K562 (cell line): ENCODE results near the gene OBSCN. TPM values are rescaled to one million over a fixed set of nuclear protein-coding genes. Genes with fewer than 3 reads are reported as not detected.

Experiments
- ATAC-seq: fragments of 200-7000 bp; cut with Tn5 transposase; 3 replicates; pipeline ENCODE4 v1.9.1; 2020; ENCODE audit warnings: moderate library complexity
- BruUV-seq: library from RNA; stranded (reverse); fragments of 400-500 nt; replicated peaks from 2 replicates; lab custom pipeline; 2021; lab: Mats Ljungman, UMichigan
- CTCF ChIA-PET: fragments of 300-600 bp; formaldehyde crosslinking; extraction: SDS; loops from one replicate; lab custom pipeline; 2021; ENCODE audit warnings: low intra/inter-chr PET ratio; lab: Yijun Ruan, JAX
- POLR2A ChIA-PET: fragments of 300-600, 350-650 bp; sonication (Branson Sonifier 250); formaldehyde crosslinking; extraction: SDS; loops from one replicate; lab custom pipeline; 2021; ENCODE audit warnings: antibody characterized with exemption, inconsistent platforms; lab: Yijun Ruan, JAX
- DNase-seq, 4 experiments: peaks; one replicate each; pipeline versions ENCODE4 v3.0.0 to v3.0.0-alpha.2; 2011 to 2018; ENCODE audit warnings: low spot score in 3 of 4, mixed read lengths in 3 of 4; ENCODE audit errors: extremely low read depth in 1 of 4
- FAIRE-seq: peaks from 2 replicates; lab custom pipeline; 2011; peaks lifted over from hg19 to GRCh38; lab: Jason Lieb, UNC
- H2AFZ ChIP-seq: 2 replicates; pipeline ENCODE4 v1.6.0; 2011; ENCODE audit warnings: low read depth, low read length, control low read depth, inconsistent platforms
- H3K27ac ChIP-seq: fragments of 200-600 bp; 3 replicates; pipeline ENCODE4 v1.8.0; 2011; ENCODE audit warnings: low read depth, mild to moderate bottlenecking, control low read depth, inconsistent platforms, low read length, moderate library complexity, mixed read lengths; ENCODE audit errors: extremely low read depth
- H3K27me3 ChIP-seq, 2 experiments: fragments of 300-600 bp in 1 of 2; 2 replicates in 1 of 2; 3 replicates in 1 of 2; pipeline versions ENCODE4 v1.6.0 to v1.8.0; 2011; ENCODE audit warnings: inconsistent platforms in 2 of 2, low read length in 2 of 2, mild to moderate bottlenecking in 1 of 2, mixed read lengths in 1 of 2, moderate library complexity in 1 of 2; ENCODE audit not compliant: control insufficient read depth in 2 of 2, insufficient read depth in 2 of 2
- H3K36me3 ChIP-seq: fragments of 300-600 bp; 3 replicates; pipeline ENCODE4 v1.8.0; 2011; ENCODE audit warnings: mild to moderate bottlenecking, low read length, inconsistent platforms; ENCODE audit not compliant: control insufficient read depth, insufficient read depth
- H3K4me1 ChIP-seq, 2 experiments: fragments of 200-600 bp in 1 of 2; replicated peaks in 1 of 2; 2 replicates in 1 of 2; 3 replicates in 1 of 2; pipeline versions ENCODE4 v1.5.1 to v1.8.0; 2011; ENCODE audit warnings: inconsistent platforms in 2 of 2, low read length in 2 of 2, mild to moderate bottlenecking in 1 of 2, mixed read lengths in 1 of 2, moderate library complexity in 1 of 2; ENCODE audit not compliant: control insufficient read depth in 2 of 2, insufficient read depth in 2 of 2
- H3K4me2 ChIP-seq: 2 replicates; pipeline ENCODE4 v1.6.1; 2011; ENCODE audit warnings: low read length, control low read depth, inconsistent platforms, mixed read lengths; ENCODE audit not compliant: insufficient read depth
- H3K4me3 ChIP-seq: fragments of 200-600 bp; sonication (generic), shearing (Covaris generic); 2 replicates; pipeline ENCODE4 v1.5.1; 2016; ENCODE audit warnings: control low read depth, inconsistent platforms
- H3K79me2 ChIP-seq: fragments of 200-600 bp; 3 replicates; pipeline ENCODE4 v1.8.0; 2011; ENCODE audit warnings: low read length, inconsistent platforms; ENCODE audit not compliant: control insufficient read depth, insufficient read depth
- H3K9ac ChIP-seq, 2 experiments: 2 replicates each; pipeline versions ENCODE4 v1.6.0 to v1.6.1; 2011; ENCODE audit warnings: low read depth in 2 of 2, low read length in 2 of 2, control low read depth in 1 of 2, inconsistent platforms in 1 of 2, mild to moderate bottlenecking in 1 of 2, mixed read lengths in 1 of 2; ENCODE audit not compliant: insufficient read depth in 1 of 2
- H3K9me1 ChIP-seq: one replicate; pipeline ENCODE4 v1.6.0; 2011; ENCODE audit warnings: inconsistent platforms, mild to moderate bottlenecking, low read length, moderate library complexity; ENCODE audit not compliant: control insufficient read depth, insufficient read depth
- H3K9me3 ChIP-seq: replicated peaks from 2 replicates; pipeline ENCODE4 v1.5.1; 2011; ENCODE audit warnings: low read depth, low read length, inconsistent platforms; ENCODE audit not compliant: control insufficient read depth, insufficient read depth
- H4K20me1 ChIP-seq: replicated peaks from 2 replicates; pipeline ENCODE4 v1.6.1; 2011; ENCODE audit warnings: low read length, inconsistent platforms, mixed read lengths; ENCODE audit not compliant: control insufficient read depth, insufficient read depth
- NFYB ChIP-seq: IDR thresholded peaks from 2 replicates; pipeline ENCODE4 v1.6.1; 2011; ENCODE audit warnings: mild to moderate bottlenecking, moderate library complexity; ENCODE audit not compliant: insufficient read length; ENCODE audit errors: extremely low read depth
- SRF ChIP-seq, 2 experiments: fragments of 250-450, 450-650 bp in 1 of 2; sonication (Bioruptor Pico) in 1 of 2; sonication (generic) in 1 of 2; formaldehyde crosslinking; IDR thresholded peaks; 2 replicates each; pipeline versions ENCODE4 v1.5.0 to v1.5.1; 2020 to 2022; ENCODE audit warnings: mild to moderate bottlenecking in 1 of 2, missing genetic modification reagents in 1 of 2
- TSHZ1 ChIP-seq: fragments of 250-450 bp; sonication (Bioruptor Pico); IDR thresholded peaks from 2 replicates; pipeline ENCODE4 v1.4.0; 2020; ENCODE audit warnings: mild to moderate bottlenecking, moderate library complexity
- ZBTB17 ChIP-seq: fragments of 450-650 bp; formaldehyde crosslinking; IDR thresholded peaks from 2 replicates; pipeline ENCODE4 v1.4.0; 2020; ENCODE audit warnings: mild to moderate bottlenecking
- ZFP30 ChIP-seq: fragments of 250-450 bp; sonication (Bioruptor Pico); IDR thresholded peaks from 2 replicates; pipeline ENCODE4 v1.8.0; 2022; ENCODE audit warnings: moderate library complexity, mild to moderate bottlenecking, inconsistent platforms, borderline replicate concordance
- WGBS: fragments of 100-300 bp; shearing (Covaris generic); methylation state at CpG from one replicate; pipeline ENCODE4 v1.1.6; 2016; ENCODE audit warnings: low coverage, mixed read lengths; ENCODE audit not compliant: insufficient coverage; ENCODE audit errors: missing lambda C conversion rate; 5-methylcytosine and 5-hydroxymethylcytosine counted together
- in situ Hi-C: fragments of 300-500 bp; cut with MboI; formaldehyde crosslinking; loops from 4 replicates; pipeline ENCODE4 v1.15.0; 2018; ENCODE audit warnings: inconsistent platforms, mixed read lengths
- intact Hi-C: fragments of 100-400 bp; cut with micrococcal nuclease; formaldehyde crosslinking; loops from 2 replicates; pipeline ENCODE4 v1.14.2; 2022
- polyA plus RNA-seq, 8 experiments: library from polyadenylated mRNA; depleted of rRNA in 4 of 8; stranded (reverse) in 5 of 8; unstranded in 3 of 8; fragments of >200 nt; fragmentation: Nextera tagmentation in 2 of 8; fragmentation: Illumina TruSeq in 1 of 8; extraction: Ambion mirVana in 2 of 8; extraction: Trizol in 1 of 8; gene quantifications; 2 replicates each; pipeline versions ENCODE4 v1.2.1 to v1.2.3, GENCODE V29; 2011 to 2014; ENCODE audit warnings: inconsistent platforms in 1 of 8, missing spikeins in 1 of 8
- total RNA-seq, 7 experiments: library from RNA; depleted of rRNA in 6 of 7; stranded (reverse); fragments of >200 nt in 6 of 7; fragmentation: Illumina TruSeq in 2 of 7; extraction: Trizol in 2 of 7; gene quantifications; 2 replicates each; pipeline versions ENCODE4 v1.2.1 to v1.2.3, GENCODE V29; 2011 to 2021; ENCODE audit warnings: low replicate concordance in 1 of 7

OBSCN gene
- total and polyA plus RNA-seq, 9 of the 15 experiments (the other 6 are each of a cell fraction or from before 2014, with no cell fraction given): 0.18 to 19.7 (median 3.6) TPM

- BruUV-seq: no TSS peak
- H3K79me2 ChIP-seq: no peaks in the 10 kb centered on the region
- peaks cover 2 to 45% of the 10 kb centered on the region in 2 experiments; a peak in 3 of 5 replicates for H3K27me3 ChIP-seq
- H4K20me1 ChIP-seq: no peaks in the 10 kb centered on the region
- DNase-seq (no peak), FAIRE-seq (no peak), ATAC-seq (no peak)
- H3K36me3 ChIP-seq: no peaks in the 10 kb centered on the region
- H2AFZ ChIP-seq: no peak overlapping the region
- ChIA-PET POLR2A (no interaction called here), CTCF (interaction anchor here (0.6 kb wide), 1 partner anchor 220 kb away, joined by 3 read pairs; no protein-coding TSS in a partner anchor)
- no peak overlapping the region for H3K4me3 ChIP-seq
- H3K27ac ChIP-seq: no peak overlapping the region
- in situ Hi-C loops: no loop called here
- no peak overlapping the region for H3K4me2 ChIP-seq
- WGBS: 8% methylated on average over 5 of the region's 5 CpGs
- intact Hi-C loops: no loop called here
- no peaks in the 10 kb centered on the region for H3K9me1 ChIP-seq
- H3K9me3 ChIP-seq: no peaks in the 10 kb centered on the region
- no peak overlapping the region for H3K9ac ChIP-seq
- TF ChIP-seq ZBTB17 (CRISPR knock-in tag) (no peak), NFYB (no peak), SRF (CRISPR knock-in tag; IDR thresholded peaks at IDR 0.05) (no peak), TSHZ1 (no peak), ZFP30 (CRISPR knock-in tag) (no peak)
- peaks cover 6 to 14% of the 10 kb centered on the region in 2 experiments; a peak in 4 of 5 replicates for H3K4me1 ChIP-seq
Observed at GRCh38 chr1:228295201-228295600, 87.4 kb downstream of the OBSCN start.
